IgD-negative memory B cell (primary cell): Measurements from ENCODE around the gene ZNF468. TPM values are rescaled to one million over a fixed set of nuclear protein-coding genes. Genes with fewer than 3 reads are reported as not detected.

Experiments
- polyA plus RNA-seq: library from polyadenylated mRNA; unstranded; fragments of 300-500 nt; fragmentation: Illumina TruSeq; gene quantifications from one replicate; pipeline ENCODE4 v1.2.3, GENCODE V29; 2021

ZNF468 gene
- polyA plus RNA-seq, 1 donor from 2014 or later, result 16.1 TPM

Other genes with a start within 250 kb of the ZNF468 start
- 13.9 TPM for gene ZNF83, start 219.3 kb downstream of the ZNF468 start, polyA plus RNA-seq
- gene ZNF611, start 122.6 kb downstream of the ZNF468 start, polyA plus RNA-seq, result 33.7 TPM
- 18.3 TPM for gene ZNF600, start 70.8 kb downstream of the ZNF468 start, polyA plus RNA-seq
- gene ZNF28, start 36.0 kb downstream of the ZNF468 start, polyA plus RNA-seq, result 22.3 TPM
- 4.7 TPM for gene ZNF320, start 40.0 kb upstream of the ZNF468 start, polyA plus RNA-seq
- gene ZNF888, start 65.8 kb upstream of the ZNF468 start, polyA plus RNA-seq, result 2.1 TPM
- 9.2 TPM for gene ZNF816, start 105.3 kb upstream of the ZNF468 start, polyA plus RNA-seq
- 0.21 TPM for gene ERVV-1, start 156.3 kb upstream of the ZNF468 start, polyA plus RNA-seq
- gene ERVV-2, start 187.1 kb upstream of the ZNF468 start, polyA plus RNA-seq, result not detected
- 23.0 TPM for gene ZNF160, start 245.8 kb upstream of the ZNF468 start, polyA plus RNA-seq